Thyroid gland (tissue), 4 donors: ENCODE measurements around the gene BSPRY.

Source experiments
- CTCF ChIP-seq, 6 experiments: fragments of 200-600 bp in 3 of 6; fragments of 450-650 bp in 3 of 6; sonication (generic) in 3 of 6; IDR thresholded peaks; one replicate each; pipeline ENCODE4 v1.5.1; 2016 to 2019; ENCODE audit warnings: antibody characterized with exemption in 6 of 6, mild to moderate bottlenecking in 2 of 6, inconsistent platforms in 1 of 6, moderate library complexity in 1 of 6
- POLR2A ChIP-seq, 2 donors: fragments of 450-650 bp; IDR thresholded peaks; one replicate each; pipeline ENCODE4 v1.6.1; 2017; ENCODE audit warnings: antibody characterized with exemption in 2 of 2, mild to moderate bottlenecking in 2 of 2, moderate library complexity in 1 of 2

- no peak for TF ChIP-seq CTCF (IDR thresholded peaks at IDR 0.05)
- TF ChIP-seq POLR2A (IDR thresholded peaks at IDR 0.05): no peak
Observed at GRCh38 chr9:113317777-113318176, 31.6 kb upstream of the BSPRY start.
